Measurements from ENCODE around the gene TRAPPC12.

The TRAPPC12 gene

GRCh38 chr2:3517948-3518495 lies 138.5 kb downstream of the TRAPPC12 start:
- DNase-seq, result no peak

- peak; percentile 98 for DNase-seq
Measured at GRCh38 chr2:3518496-3519254, 139.2 kb downstream of the TRAPPC12 start.

- peak; percentile 81 for DNase-seq
Measured at GRCh38 chr2:3519255-3520205, 140.0 kb downstream of the TRAPPC12 start, which contains the start of gene ADI1. Gene ADI1 (minus strand): TSS chr2:3519531. CDS start chr2:3519487, 44 bp downstream.

GRCh38 chr2:3520591-3520990 lies 141.1 kb downstream of the TRAPPC12 start:
- DNase-seq, result no peak

- no peak for DNase-seq
Measured at GRCh38 chr2:3522961-3523421, 143.5 kb downstream of the TRAPPC12 start.

GRCh38 chr2:3523551-3524041 lies 144.1 kb downstream of the TRAPPC12 start:
- DNase-seq, result no peak

GRCh38 chr2:3526871-3527270 lies 147.4 kb downstream of the TRAPPC12 start:
- DNase-seq, result no peak

GRCh38 chr2:3527886-3528785 lies 148.6 kb downstream of the TRAPPC12 start:
- no peak for DNase-seq

Measured in stimulated activated naive CD4-positive, alpha-beta T cell treated with Interleukin-2 at 50 U/mL for 16 hours (primary cell).